HepG2 (cell line): ENCODE data around the gene ESYT1. TPM values are rescaled to one million over a fixed set of nuclear protein-coding genes. Genes with fewer than 3 reads are reported as not detected.

Experiments
- AKNA ChIP-seq: sonication (generic); formaldehyde crosslinking; IDR thresholded peaks from 2 replicates; pipeline ENCODE4 v1.4.0; 2020; ENCODE audit warnings: missing genetic modification reagents, borderline replicate concordance
- MYC ChIP-seq: sonication (generic); formaldehyde crosslinking; IDR thresholded peaks from 2 replicates; pipeline ENCODE4 v1.9.0; 2021; ENCODE audit warnings: missing genetic modification reagents, borderline replicate concordance
- NFKB2 ChIP-seq: sonication (generic); formaldehyde crosslinking; IDR thresholded peaks from 2 replicates; pipeline ENCODE4 v1.4.0; 2020; ENCODE audit warnings: missing genetic modification reagents, borderline replicate concordance
- SAP130 ChIP-seq: IDR thresholded peaks from 2 replicates; pipeline ENCODE4 v1.6.1; 2016; ENCODE audit warnings: low read depth
- U2AF1 ChIP-seq: fragments of 200-400 bp; formaldehyde crosslinking; optimal IDR thresholded peaks from 2 replicates; pipeline ENCODE3; 2017; ENCODE audit warnings: mild to moderate bottlenecking, low read depth, low read length
- ZNF891 ChIP-seq: sonication (generic); formaldehyde crosslinking; IDR thresholded peaks from 2 replicates; pipeline ENCODE4 v1.5.0; 2020; ENCODE audit warnings: mild to moderate bottlenecking, missing genetic modification reagents
- ZXDC ChIP-seq: sonication (generic); formaldehyde crosslinking; IDR thresholded peaks from 2 replicates; pipeline ENCODE4 v1.5.0; 2020; ENCODE audit warnings: mild to moderate bottlenecking, missing genetic modification reagents
- polyA plus RNA-seq, 8 experiments: library from polyadenylated mRNA; depleted of rRNA in 3 of 8; stranded (reverse) in 7 of 8; unstranded in 1 of 8; fragments of >200 nt; fragmentation: Illumina TruSeq in 4 of 8; extraction: Trizol in 4 of 8; gene quantifications; 2 replicates each; pipeline versions ENCODE4 v1.2.1 to v1.2.3, GENCODE V29; 2011 to 2016; ENCODE audit warnings: low read depth in 4 of 8, missing spikeins in 1 of 8, mixed read lengths in 1 of 8; ENCODE audit not compliant: insufficient read depth in 1 of 8
- total RNA-seq, 5 experiments: library from RNA; depleted of rRNA; stranded (reverse); fragments of >200 nt; fragmentation: Illumina TruSeq; extraction: Trizol; gene quantifications; 2 replicates each; pipeline ENCODE4 v1.2.3, GENCODE V29; 2016; ENCODE audit warnings: low read depth in 1 of 5
- TF ChIP-seq, protein P1 (sequence below): sonication (generic); formaldehyde crosslinking; IDR thresholded peaks from 2 replicates; pipeline ENCODE4 v1.8.1; 2023; ENCODE audit warnings: mild to moderate bottlenecking, moderate library complexity, missing genetic modification reagents
- TF ChIP-seq, protein P2 (sequence below): sonication (generic); formaldehyde crosslinking; IDR thresholded peaks from 2 replicates; pipeline ENCODE4 v1.5.0; 2020; ENCODE audit warnings: mild to moderate bottlenecking, missing genetic modification reagents, borderline replicate concordance
- TF ChIP-seq, protein P3 (sequence below): sonication (generic); formaldehyde crosslinking; IDR thresholded peaks from 2 replicates; pipeline ENCODE4 v1.4.0; 2020; ENCODE audit warnings: missing genetic modification reagents, borderline replicate concordance

The ESYT1 gene
- total and polyA plus RNA-seq, 2 of the 13 experiments (the other 11 are each of a cell fraction or from before 2014, with no cell fraction given) = 66.9 to 71.0 TPM

DNA sequence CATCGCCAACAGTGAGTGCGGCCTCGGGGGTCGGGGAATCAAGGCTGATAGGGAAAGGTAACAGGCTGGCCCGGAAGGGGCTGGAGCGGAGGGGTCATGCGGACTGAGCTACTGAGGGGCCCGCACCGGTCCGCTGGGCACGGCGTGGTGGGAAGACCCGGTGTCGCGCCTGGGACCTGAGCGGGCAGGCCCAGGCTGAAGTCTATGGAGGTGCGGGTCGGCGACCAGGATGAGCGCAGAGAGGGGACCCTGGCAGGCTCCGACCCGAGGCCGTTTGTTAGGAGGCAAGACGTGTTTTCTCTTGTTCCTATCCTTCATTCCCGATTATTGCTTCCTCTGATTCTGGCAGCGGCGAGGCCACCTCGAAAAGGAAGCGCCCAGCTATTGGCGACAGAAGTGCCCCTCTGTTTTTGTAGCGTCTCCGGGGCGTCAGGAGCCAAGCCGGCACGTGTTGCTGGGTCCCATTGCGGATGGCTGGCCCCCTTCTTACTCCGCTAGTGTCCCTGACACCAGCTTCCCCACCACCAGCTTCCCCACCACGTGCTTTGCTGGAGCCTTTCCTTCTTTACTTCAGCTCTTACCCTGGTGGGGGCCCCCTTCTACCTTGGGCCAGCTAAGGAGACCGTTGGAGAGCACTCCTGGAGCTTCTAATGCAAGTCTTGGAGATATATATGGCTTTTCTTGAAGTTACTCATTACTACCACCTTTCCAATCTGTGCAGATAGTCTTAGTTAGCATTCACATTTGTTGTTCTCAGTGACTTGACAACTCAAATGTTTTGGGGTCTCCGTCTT is 23.1 kb upstream of the ESYT1 start (continued):
- TF ChIP-seq AKNA (CRISPR knock-in tag) (no peak), NFKB2 (0 out of 2 replicates have a peak, but pooled peaks have one; percentile 11), SAP130 (CRISPR knock-in tag) (peak; percentile 33; the same call in 1 of the 2 replicates), ZXDC (peak; percentile 47; the same call in 1 of the 2 replicates), MYC (CRISPR knock-in tag) (peak; percentile 31; the same call in 1 of the 2 replicates), ZNF891 (CRISPR knock-in tag) (no peak), U2AF1 (peak; percentile 21)
- TF ChIP-seq, protein P1, sequence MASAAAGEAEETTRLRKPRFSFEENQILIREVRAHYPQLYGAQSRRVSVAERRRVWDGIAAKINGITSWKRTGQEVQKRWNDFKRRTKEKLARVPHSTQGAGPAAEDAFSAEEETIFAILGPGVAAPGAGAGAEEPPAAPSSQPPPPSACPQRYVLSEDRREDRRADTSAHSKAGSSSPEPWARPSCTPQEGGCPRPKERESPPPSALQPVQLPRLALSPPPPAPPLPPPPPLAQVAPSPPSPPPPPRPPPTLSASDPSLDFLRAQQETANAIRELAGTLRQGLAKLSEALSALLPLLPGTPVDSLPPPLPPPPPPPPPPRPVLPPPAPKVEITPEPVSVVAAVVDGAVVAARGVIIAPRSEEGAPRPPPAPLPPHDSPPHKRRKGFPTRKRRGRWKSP (CRISPR knock-in tag) = peak; percentile 4; the same call in 1 of the 2 replicates
- TF ChIP-seq, protein P2, sequence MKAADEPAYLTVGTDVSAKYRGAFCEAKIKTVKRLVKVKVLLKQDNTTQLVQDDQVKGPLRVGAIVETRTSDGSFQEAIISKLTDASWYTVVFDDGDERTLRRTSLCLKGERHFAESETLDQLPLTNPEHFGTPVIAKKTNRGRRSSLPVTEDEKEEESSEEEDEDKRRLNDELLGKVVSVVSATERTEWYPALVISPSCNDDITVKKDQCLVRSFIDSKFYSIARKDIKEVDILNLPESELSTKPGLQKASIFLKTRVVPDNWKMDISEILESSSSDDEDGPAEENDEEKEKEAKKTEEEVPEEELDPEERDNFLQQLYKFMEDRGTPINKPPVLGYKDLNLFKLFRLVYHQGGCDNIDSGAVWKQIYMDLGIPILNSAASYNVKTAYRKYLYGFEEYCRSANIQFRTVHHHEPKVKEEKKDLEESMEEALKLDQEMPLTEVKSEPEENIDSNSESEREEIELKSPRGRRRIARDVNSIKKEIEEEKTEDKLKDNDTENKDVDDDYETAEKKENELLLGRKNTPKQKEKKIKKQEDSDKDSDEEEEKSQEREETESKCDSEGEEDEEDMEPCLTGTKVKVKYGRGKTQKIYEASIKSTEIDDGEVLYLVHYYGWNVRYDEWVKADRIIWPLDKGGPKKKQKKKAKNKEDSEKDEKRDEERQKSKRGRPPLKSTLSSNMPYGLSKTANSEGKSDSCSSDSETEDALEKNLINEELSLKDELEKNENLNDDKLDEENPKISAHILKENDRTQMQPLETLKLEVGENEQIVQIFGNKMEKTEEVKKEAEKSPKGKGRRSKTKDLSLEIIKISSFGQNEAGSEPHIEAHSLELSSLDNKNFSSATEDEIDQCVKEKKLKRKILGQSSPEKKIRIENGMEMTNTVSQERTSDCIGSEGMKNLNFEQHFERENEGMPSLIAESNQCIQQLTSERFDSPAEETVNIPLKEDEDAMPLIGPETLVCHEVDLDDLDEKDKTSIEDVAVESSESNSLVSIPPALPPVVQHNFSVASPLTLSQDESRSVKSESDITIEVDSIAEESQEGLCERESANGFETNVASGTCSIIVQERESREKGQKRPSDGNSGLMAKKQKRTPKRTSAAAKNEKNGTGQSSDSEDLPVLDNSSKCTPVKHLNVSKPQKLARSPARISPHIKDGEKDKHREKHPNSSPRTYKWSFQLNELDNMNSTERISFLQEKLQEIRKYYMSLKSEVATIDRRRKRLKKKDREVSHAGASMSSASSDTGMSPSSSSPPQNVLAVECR = 0 out of 2 replicates have a peak, but pooled peaks have one; percentile 0
- TF ChIP-seq, protein P3, sequence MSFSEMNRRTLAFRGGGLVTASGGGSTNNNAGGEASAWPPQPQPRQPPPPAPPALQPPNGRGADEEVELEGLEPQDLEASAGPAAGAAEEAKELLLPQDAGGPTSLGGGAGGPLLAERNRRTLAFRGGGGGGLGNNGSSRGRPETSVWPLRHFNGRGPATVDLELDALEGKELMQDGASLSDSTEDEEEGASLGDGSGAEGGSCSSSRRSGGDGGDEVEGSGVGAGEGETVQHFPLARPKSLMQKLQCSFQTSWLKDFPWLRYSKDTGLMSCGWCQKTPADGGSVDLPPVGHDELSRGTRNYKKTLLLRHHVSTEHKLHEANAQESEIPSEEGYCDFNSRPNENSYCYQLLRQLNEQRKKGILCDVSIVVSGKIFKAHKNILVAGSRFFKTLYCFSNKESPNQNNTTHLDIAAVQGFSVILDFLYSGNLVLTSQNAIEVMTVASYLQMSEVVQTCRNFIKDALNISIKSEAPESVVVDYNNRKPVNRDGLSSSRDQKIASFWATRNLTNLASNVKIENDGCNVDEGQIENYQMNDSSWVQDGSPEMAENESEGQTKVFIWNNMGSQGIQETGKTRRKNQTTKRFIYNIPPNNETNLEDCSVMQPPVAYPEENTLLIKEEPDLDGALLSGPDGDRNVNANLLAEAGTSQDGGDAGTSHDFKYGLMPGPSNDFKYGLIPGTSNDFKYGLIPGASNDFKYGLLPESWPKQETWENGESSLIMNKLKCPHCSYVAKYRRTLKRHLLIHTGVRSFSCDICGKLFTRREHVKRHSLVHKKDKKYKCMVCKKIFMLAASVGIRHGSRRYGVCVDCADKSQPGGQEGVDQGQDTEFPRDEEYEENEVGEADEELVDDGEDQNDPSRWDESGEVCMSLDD (CRISPR knock-in tag) = no peak
